DOHH2 (cell line): Measurements from ENCODE around the gene SLCO2A1.

Experiments used
- EZH2phosphoT487 ChIP-seq: fragments of 200-600 bp; sonication (generic); IDR thresholded peaks from 2 replicates; pipeline ENCODE4 v1.6.1; 2017; ENCODE audit warnings: borderline replicate concordance, mild to moderate bottlenecking, antibody characterized with exemption, low read length, moderate library complexity, mixed read lengths
- TF ChIP-seq, protein P1 (sequence below): fragments of 200-600 bp; sonication (generic); IDR thresholded peaks from one replicate; pipeline ENCODE4 v1.5.1; 2014; ENCODE audit warnings: antibody characterized with exemption, mild to moderate bottlenecking, low read depth, low read length; ENCODE audit not compliant: poor library complexity, severe bottlenecking

DNA sequence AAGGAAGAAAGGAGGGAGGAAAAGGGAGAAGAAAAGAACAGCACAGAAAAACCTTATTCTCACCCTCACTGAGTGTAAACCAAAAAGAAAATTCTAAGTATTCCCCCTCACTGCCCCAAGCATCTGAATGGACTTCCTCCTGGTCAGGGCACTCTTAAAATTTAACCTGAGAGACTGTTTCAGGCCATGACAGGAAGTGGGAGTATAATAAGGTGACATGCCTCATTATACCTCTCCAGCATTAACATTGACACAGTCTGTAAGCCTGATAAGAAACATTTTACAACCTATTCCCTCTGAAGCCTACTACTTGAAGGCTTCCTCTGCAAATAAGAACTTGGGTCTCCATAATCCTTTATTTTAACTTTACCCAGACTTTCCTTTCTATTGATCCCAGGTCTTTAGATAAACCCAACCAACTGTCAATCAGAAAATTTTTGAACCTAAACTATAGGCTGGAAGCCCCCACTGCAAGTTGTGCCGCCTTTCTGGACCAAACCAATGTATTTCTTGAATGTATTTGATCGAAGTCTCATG, 41.7 kb downstream of the SLCO2A1 start:
- TF ChIP-seq, protein P1, sequence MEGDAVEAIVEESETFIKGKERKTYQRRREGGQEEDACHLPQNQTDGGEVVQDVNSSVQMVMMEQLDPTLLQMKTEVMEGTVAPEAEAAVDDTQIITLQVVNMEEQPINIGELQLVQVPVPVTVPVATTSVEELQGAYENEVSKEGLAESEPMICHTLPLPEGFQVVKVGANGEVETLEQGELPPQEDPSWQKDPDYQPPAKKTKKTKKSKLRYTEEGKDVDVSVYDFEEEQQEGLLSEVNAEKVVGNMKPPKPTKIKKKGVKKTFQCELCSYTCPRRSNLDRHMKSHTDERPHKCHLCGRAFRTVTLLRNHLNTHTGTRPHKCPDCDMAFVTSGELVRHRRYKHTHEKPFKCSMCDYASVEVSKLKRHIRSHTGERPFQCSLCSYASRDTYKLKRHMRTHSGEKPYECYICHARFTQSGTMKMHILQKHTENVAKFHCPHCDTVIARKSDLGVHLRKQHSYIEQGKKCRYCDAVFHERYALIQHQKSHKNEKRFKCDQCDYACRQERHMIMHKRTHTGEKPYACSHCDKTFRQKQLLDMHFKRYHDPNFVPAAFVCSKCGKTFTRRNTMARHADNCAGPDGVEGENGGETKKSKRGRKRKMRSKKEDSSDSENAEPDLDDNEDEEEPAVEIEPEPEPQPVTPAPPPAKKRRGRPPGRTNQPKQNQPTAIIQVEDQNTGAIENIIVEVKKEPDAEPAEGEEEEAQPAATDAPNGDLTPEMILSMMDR, result no peak
- no peak for TF ChIP-seq EZH2phosphoT487
